ENCODE data around the gene CORIN.
A peak's percentile ranks its signal among the peaks of the same experiment; 100 is the strongest.

The CORIN gene

GRCh38 chr4:47837908-47838294 is at the start of gene CORIN:
Gene CORIN, minus strand, starts transcription at chr4:47838067. Its CDS starts 118 bp downstream, at chr4:47837949.
- DNase-seq (ENCODE audit: low read depth in 2 of 2): no peak

- no peak for DNase-seq (ENCODE audit: low read depth in 2 of 2)
Observed at GRCh38 chr4:47882228-47882627, 44.4 kb upstream of the CORIN start.

- DNase-seq (ENCODE audit: low read depth in 2 of 2): no peak
Observed at GRCh38 chr4:47879458-47879857, 41.6 kb upstream of the CORIN start.

- no peak for DNase-seq (ENCODE audit: low read depth in 2 of 2)
Observed at GRCh38 chr4:47876784-47877546, 39.1 kb upstream of the CORIN start.

GRCh38 chr4:47876310-47876709 is 38.4 kb upstream of the CORIN start:
- DNase-seq (ENCODE audit: low read depth in 2 of 2): no peak

- DNase-seq (ENCODE audit: low read depth in 2 of 2): no peak
Observed at GRCh38 chr4:47873877-47874541, 36.1 kb upstream of the CORIN start.

- no peak for DNase-seq (ENCODE audit: low read depth in 2 of 2)
Observed at GRCh38 chr4:47863486-47863885, 25.6 kb upstream of the CORIN start.

- no peak for DNase-seq (ENCODE audit: low read depth in 2 of 2)
Observed at GRCh38 chr4:47862297-47862696, 24.4 kb upstream of the CORIN start.

- no peak for DNase-seq (ENCODE audit: low read depth in 2 of 2)
Observed at GRCh38 chr4:47860305-47860704, 22.4 kb upstream of the CORIN start.

GRCh38 chr4:47858006-47858405 is 20.1 kb upstream of the CORIN start:
- DNase-seq (ENCODE audit: low read depth in 2 of 2): no peak

GRCh38 chr4:47856713-47857112 is 18.8 kb upstream of the CORIN start:
- no peak for DNase-seq (ENCODE audit: low read depth in 2 of 2)

GRCh38 chr4:47855350-47855749 is 17.5 kb upstream of the CORIN start:
- no peak for DNase-seq (ENCODE audit: low read depth in 2 of 2)

- no peak for DNase-seq (ENCODE audit: low read depth in 2 of 2)
Observed at GRCh38 chr4:47852136-47852535, 14.3 kb upstream of the CORIN start.

GRCh38 chr4:47849466-47849865 is 11.6 kb upstream of the CORIN start:
- no peak for DNase-seq (ENCODE audit: low read depth in 2 of 2)

- no peak for DNase-seq (ENCODE audit: low read depth in 2 of 2)
Observed at GRCh38 chr4:47848041-47848440, 10.2 kb upstream of the CORIN start.

- DNase-seq (ENCODE audit: low read depth in 2 of 2): no peak
Observed at GRCh38 chr4:47842985-47843384, 5.1 kb upstream of the CORIN start.

- DNase-seq (ENCODE audit: low read depth in 2 of 2): no peak
Observed at GRCh38 chr4:47840291-47840690, 2.4 kb upstream of the CORIN start.

- peak; percentile 9 to 15 for DNase-seq (ENCODE audit: low read depth in 2 of 2)
Observed at GRCh38 chr4:47839259-47839658, 1.4 kb upstream of the CORIN start.

GRCh38 chr4:47838445-47838844 is 578 bp upstream of the CORIN start:
- no peak for DNase-seq (ENCODE audit: low read depth in 2 of 2)

GRCh38 chr4:47837094-47837907 is 566 bp downstream of the CORIN start:
- peak; percentile 12 to 28 for DNase-seq (ENCODE audit: low read depth in 2 of 2)

GRCh38 chr4:47836641-47837093 is 1.2 kb downstream of the CORIN start:
- DNase-seq (ENCODE audit: low read depth in 2 of 2): peak; percentile 23 to 37

- DNase-seq (ENCODE audit: low read depth in 2 of 2): no peak
Observed at GRCh38 chr4:47835494-47835893, 2.4 kb downstream of the CORIN start.
